Right renal pelvis (tissue), 4 donors: ENCODE measurements around the gene CDK10. TPM values are rescaled to one million over a fixed set of nuclear protein-coding genes. Genes with fewer than 3 reads are reported as not detected.
"Not testable (repeated sequence)": the region's sequence is repeated elsewhere in the genome, so short reads cannot be mapped to it uniquely, and the experiment has no call there.

Experiments
- DNase-seq, 4 donors: peaks; one replicate each; pipeline ENCODE4 v3.0.0-alpha.2; 2013; ENCODE audit warnings: low read depth in 4 of 4, low spot score in 3 of 4, missing footprints in 1 of 4
- polyA plus RNA-seq, 4 donors: library from polyadenylated mRNA; unstranded; fragments of 120-200 nt; gene quantifications; one replicate each; pipeline ENCODE4 v1.2.1, GENCODE V29; 2013; ENCODE audit not compliant: insufficient read length in 4 of 4

The CDK10 gene
- polyA plus RNA-seq, 4 donors: 91.2 to 110 (median 99.6) TPM

DNA sequence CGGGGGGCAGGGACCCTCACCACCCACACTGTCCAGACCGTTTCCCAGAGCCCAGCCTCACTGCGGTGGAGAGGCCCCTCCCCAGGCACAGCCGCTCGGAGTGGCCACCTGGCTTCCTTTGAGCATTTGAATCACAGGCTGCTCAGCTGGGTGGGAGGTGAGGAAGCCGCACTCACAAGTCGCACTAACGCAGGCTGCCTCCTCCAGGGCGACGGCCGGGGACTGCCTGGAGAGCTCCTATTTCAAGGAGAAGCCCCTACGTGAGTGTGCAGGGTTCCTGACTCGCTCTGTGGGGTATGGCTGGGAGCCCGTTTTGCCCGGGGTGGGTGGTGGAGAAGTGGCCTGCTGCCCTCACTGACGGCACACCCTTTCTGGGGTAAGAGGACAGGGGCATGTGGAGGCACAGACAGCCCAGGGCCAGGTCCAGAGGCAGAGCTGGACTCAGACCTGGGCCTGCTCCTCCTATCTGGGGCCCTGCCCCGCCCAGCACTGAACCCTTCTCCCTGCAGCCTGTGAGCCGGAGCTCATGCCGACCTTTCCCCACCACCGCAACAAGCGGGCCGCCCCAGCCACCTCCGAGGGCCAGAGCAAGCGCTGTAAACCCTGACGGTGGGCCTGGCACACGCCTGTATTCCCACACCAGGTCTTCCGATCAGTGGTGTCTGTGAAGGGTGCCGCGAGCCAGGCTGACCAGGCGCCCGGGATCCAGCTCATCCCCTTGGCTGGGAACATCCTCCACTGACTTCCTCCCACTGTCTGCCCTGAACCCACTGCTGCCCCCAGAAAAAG is 8.8 kb downstream of the CDK10 start:
- no peak for DNase-seq

DNA sequence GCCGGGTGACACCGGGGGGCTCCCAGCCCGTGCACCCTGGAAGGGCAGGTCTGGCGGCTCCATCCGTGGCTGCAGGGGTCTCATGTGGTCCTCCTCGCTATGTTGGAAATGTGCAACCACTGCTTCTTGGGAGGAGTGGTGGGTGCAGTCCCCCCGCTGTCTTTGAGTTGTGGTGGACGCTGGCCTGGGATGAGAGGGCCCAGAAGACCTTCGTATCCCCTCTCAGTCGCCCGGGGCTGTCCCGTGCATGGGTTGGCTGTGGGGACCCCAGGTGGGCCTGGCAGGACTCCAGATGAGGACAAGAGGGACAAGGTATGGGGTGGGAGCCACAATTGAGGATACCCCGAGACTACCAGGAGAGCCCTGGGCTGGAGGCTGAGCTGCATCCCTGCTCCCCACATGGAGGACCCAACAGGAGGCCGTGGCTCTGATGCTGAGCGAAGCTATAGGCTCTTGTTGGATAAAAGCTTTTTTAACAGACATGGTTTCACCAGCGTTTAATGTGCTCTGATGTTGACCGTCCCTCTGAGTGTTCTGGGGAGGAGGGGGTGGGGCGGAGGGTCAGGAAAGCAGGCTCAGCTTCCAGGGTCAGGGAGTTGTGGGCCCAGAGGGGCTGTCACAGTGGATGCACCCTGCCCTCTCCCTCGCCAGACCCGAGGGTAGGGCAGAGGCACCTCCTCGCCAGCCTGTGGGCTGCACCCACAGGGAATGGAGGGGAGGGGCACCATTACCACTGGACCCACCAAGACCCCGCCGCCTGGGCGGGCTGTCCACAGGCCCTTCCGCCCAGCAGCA is 9.6 kb downstream of the CDK10 start:
- DNase-seq: no peak

DNA sequence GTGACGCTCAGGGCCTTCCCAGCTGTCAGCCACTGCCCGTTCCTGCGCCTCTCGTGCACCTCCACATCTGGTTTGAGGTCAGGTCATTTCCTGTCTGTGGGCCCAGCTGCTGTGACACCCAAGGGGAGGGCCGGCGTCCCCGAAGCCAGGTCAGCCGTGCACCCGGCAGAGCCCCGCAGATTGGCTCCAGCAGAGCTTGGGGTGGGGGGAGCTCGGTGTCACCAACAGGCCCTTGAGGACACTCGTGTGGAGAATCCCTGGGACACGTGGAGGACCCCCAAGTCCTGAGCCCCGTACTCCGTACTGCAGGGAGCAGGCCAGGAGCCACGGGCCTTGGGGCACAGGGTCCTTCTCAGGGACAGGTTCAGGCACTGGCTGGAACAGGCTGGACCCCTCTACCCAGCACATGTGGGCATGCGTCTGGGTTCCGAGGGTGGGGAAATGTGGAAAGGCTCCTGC is 10.2 kb downstream of the CDK10 start:
- no peak for DNase-seq

DNA sequence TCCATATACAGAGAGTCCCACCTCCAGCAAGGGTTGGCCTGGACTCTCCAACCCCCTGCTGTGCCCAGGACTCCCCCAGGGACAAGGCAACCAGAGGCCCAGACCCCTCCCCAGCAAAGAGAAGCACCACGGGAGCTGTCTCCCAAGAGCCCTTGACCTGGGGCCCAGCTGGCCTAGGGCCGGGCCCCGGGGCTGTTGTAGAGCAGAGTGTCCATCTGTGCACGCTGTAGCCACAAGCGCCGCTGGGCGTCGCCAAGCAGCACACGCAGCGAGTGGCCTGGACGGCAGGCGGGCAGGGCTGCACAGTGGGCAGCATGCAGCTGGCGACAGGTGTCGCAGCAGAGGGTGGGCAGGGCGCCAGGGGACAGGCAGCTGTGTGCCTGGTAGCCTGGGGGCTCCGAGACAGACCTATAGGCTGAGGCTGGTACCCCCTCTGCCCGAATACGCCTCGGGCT is 10.7 kb downstream of the CDK10 start:
- no peak for DNase-seq

DNA sequence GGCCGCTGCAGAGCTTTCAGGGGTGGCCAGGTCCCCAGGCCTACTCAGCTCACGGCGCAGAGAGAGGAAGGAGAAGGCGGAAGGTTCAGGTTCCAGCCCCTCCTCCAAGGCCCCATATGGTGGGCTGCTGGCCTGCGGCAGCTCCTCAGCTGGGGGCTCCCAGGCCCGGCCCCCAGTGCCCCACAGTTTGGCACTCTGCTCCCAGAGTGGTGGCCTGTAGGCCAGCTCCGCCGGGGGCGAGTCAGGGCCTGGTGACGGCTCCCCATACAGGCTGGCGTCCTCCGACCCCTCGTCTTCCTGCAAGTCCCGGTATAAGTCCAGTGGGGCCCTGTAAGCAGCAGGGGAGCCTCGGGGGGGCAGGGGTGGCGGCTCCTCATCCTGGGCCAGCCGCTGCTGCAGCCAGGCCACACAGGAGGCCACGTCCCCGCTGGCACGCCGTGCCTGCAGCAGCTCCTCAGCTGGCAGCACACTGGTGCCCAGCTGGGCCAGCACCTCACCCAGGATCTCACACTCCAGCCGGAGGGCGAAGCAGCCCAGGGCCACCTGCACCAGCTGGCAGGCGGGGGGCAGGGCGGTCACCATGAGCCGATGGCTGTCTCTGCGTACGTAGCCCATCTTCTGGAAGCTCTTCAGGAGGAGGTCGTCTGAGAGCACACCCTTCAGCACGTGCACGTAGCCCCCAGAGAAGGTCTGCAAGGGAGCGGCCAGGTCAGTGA is 11.3 kb downstream of the CDK10 start:
- no peak for DNase-seq

DNA sequence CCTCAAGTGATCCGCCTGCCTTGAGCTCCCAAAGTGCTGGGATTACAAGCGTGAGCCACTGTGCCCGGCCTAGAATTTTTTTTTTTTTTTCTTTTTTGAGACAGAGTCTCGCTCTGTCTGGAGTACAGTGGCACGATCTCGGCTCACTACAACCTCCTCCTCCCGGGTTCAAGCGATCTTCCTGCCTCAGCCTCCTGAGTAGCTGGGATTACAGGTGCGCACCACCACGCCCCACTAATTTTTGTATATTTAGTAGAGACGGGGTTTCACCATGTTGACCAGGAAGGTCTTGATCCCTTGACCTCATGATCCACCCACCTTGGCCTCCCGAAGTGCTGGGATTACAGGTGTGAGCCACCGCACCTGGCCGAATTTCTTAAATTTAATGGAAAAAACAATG is 12.2 kb downstream of the CDK10 start:
- DNase-seq: not testable (repeated sequence)

DNA sequence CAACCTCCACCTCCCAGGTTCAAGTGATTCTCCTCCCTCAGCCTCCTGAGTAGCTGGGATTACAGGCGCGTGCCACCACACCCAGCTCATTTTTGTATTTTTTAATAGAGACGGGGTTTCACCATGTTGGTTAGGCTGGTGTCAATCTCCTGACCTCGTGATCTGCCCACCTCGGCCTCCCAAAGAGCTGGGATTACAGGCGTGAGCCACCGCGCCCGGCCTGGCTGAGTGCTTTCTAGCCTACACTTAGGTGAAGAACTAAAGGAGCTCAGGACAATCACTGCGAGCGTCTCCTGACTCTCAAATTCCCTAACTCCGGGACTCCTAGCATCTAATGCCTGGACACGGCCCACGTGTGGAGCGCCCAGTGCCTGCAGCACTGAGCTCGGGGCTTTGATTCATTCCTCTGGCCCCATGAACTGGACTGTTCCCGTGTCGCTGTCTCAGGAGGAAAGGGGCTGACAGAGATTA is 13.2 kb downstream of the CDK10 start:
- DNase-seq: not testable (repeated sequence)

DNA sequence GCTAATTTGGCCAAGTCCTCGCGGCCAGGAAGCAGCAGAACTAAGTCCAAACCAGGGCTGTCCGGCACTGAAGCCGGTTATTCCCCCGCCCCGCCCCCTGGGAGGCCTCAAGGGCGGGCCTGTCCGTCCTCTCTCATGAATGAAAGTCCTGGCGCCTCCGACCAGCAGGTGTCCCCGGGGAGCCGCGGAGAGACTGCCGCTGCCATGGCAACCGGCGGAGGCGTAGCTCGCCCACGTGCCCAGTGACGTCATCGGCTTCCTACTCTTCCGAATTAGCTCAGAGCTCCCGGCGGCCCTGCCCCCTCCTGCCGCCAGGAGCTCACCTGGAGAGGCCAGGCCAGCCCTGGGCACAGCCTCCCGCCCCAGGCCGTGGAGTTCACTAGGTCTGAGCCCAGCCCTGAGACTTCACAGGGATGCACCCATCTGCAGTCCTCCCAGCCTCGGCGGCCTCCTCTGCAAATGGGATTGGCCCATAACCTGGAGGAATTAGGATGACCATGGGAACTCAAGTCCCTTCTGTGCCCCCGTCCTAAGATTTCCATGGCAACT is 13.7 kb downstream of the CDK10 start:
- DNase-seq: peak; percentile 94 to 98 (median 96)

DNA sequence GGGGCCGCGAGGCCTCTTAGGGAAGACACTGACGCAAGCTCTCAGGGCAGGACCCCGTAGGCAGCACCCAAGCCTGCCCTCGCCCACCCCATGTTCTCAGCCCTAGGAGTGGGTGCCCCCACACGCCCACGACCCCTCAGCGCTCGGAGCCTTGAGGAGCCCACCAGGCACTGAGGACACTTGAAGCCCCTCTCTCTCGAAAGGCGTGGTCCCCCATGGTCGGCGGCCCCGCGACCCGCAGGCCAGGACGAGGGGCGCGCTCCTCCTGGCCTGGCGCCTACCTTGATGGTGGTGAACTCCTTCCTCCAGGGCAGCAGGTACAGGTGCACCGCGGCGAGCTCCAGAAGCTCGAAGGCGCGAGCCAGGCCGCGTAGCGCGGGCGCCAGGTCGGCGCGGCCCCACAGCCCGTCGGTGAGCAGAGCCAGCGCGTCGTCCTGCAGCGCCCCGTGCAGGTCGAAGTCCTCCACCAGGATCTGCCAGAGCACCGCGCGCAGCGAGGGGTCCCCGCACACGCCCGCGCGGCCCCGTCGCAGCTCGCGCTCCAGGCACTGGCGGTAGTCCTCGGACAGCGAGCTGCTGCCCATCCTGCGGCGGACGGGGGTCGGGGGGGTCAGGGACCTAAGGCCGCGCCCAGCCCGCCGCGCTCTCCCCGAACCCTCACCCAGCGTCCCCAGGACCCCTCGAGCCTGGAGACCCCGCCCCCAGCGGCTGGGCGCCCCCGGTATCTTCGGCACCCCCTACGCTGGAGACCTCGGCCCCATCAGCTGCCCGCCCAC is 14.3 kb downstream of the CDK10 start:
- DNase-seq: no peak

DNA sequence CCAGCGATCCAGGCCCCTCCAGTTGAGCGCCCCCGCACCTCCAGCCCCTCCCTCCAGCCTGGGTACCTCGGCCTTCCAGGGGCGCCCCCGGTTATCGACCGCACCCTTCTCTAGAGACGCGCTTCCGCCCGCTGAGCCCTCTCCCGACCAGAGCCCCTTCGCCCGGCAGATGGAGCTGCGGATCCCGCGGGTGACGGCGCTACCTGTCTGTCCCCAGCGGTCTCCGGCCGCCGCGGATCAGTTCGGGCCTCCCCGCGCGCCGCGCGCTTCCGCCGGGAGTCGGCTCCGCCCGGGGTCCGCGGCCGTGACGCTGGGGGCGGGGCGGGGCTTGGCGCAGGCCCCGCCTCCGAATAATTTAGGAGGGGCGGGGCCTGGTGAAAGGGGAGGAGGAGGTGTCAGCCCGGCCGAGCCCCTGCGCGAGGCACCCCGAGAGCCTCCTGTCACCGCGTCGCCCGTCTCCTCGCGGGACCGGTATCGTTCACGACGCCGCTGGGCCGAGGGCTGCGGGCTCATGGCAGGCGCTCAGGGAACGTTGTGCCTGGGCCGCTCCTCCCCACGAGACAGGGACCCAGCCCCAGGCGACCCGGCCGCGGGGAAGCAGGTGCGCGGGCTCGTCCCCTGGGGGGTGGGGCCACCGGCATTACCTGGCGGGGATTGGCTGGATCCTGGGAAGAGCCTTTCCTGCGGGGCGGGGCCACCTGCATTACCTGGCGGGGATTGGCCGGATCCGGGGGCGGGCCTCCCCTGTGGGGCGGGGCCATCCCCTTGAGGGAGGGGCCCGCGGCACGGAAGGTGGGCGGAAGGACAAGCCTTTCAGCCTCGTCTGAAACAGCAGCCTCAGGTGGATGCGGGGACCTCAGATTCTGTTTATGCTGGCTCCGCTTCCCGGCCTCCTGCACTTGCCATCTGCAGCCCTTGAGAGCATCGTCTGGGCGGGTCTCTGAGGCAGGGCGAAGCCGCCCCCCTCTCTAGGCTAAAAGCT is 15.2 kb downstream of the CDK10 start, which contains the start of gene SPATA2L:
SPATA2L (minus strand) TSS at position 281 of the 982 bp plus-strand sequence. CDS start 473 bp downstream, outside the sequence.
- peak; percentile 83 to 87 (median 84) for DNase-seq

DNA sequence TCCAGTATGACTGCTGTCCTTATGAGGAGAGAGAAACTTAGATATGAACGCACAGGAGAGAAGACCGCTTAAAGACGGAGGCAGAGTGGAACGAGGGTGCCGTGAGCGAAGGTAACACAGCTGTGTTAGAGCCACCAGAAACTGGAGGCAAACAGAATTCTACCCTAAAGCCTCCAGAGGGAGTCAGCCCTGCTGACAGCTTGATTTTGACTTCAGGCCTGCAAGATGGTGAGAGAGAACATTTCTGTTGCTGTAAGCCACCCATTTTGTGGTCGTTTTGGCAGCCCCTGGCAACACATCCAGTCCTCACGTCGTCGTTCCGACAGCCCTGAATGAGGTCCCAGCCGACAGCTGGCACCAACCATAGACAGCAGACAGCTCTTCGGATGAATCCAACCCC is 17.8 kb downstream of the CDK10 start:
- no peak for DNase-seq

DNA sequence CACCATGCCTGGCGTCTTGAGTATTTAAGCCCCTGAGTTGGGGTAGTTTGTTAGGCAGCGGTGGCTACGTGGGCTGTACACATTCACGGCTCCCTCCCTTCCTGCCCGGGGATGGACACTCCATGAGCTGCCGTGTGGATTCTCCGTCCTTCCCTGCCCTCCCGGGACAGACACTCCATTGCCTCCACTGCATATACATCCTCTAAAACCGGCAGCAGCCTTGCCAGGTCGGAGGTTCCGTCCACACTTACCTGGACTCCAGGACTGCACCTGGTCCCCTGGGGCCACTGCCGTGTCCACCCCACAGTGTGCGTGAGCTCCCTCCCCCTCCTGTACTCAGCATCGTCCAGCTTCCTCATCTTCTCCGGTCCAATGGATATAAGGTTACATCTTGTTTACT is 18.5 kb downstream of the CDK10 start:
- no peak for DNase-seq

DNA sequence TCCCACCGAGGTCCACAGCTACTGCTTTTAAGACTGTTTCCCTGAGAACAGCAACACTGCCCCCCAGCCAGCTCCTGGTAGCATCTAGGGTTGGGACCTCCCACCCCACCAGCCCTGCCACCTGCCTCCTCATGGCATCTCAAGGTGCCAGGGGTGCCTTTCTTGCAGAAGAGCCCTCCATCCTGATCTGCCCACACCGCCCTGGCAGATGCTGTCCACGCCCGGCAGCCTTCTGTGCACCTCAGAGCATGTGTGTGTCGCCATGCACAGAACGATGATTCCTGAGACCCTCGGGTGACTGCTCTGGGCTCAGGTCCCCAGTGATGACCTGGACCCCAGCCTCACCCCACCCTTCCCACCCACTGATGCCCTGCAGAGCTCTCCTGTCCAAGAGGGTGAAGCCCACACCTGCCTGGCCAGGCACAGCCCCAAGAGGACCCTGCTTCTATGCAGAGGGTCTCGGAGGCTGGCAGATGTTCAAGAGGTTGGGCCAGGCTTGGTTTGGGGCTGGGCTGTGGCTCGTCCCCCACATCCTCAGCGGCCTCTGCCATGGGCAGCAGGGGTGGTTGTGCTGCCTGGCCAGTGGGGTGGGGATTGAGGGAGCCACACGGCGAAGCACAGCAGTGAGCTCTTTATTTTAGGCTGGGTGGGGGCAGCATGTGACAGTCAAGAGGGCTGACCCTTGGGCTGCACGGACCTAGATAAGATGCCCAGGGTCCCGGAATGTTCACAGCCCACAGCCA is 20.2 kb downstream of the CDK10 start:
- DNase-seq: no peak

DNA sequence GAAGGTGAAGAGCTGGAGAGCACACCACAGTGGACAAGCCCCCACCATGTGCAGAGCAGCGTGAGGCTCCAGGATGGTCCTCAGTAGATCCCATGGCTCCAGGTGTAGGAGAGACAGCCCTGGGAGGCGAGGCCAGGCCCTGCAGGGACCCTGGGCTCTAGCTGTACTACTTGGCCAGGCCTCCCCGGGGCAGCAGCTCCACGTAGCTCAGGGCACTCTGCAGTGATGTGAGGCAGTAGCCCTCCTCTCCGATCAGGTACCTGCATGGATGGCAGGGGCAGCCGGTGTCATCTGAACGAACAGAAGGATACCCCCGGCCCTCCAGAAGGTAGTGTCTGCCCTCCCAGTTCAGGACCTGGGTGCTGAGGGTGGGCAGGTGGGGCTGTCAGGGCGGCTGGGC is 21.2 kb downstream of the CDK10 start:
- no peak for DNase-seq

DNA sequence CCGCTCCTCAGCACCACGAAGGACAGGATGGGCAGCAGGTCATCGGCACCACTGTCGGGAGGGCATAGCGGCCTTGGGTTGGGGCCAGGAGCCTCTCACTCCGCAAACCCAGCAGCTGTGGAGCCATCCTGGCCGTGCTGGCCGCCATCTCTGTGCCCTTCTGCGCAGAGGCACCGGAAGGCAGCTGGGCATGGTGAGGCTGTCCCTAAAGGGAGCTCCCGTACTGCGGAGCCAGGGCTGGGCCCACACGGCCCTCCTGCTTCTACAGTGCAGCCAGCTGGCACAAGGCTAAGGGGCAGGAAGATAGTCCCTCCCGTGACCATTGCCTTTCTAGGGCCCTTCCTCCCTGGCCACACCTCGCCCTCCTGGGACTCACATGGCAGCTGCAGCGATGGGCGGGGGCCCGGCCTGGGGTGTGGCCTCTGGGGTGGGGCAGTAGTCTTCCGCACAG is 22.0 kb downstream of the CDK10 start:
- DNase-seq: no peak

DNA sequence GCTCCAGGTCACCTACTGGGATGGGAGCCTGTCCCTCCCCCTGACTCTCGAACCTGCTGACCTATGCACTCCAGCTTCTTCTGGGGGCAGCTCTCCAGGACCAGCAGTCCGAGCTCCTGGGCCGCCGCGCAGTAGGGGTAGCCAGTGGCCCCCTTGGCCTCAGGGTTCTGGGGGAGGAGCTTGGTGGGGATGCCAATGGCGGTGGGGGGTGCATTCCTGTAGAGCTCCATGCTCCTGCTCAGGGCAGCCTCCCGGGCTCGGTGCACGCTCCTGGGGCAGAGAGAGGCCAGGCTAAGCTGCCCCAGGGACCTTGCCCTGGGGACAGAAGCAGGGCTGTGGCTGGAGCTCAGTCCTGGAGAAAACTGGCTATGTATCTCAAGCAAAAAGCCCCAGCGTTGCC is 22.7 kb downstream of the CDK10 start:
- no peak for DNase-seq

DNA sequence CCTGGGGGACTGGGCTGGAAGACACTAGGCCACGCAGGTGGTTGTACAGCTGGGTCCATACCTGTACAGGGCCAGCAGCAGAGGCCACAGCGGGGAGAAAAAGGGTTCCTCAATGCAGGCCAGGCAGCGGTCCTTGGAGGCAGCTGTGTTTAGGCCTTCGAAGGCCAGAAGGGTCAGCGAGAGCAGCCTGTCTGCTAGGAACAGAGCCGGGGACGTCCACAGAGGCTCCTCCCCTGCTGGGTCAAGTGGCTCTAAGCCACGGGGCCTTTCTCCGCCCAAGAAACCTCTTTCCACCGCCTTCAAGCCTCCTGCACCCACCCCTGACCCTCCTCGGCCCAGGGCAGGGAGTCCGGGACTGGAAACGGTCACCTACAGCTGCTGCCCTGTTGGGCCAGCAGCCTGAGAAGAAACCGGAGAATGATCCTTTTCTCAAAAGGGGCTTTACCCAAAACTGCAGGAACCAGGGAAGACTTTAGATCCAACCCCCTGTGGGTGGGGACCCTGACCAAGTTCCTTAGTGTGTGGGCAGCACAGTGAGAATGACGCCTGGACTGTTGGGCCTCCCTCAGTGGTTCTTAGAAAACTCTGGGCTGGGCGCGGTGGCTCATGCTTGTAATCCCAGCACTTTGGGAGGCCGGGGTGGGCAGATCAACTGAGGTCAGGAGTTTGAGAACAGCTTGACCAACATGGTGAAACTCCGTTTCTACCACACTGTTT is 23.4 kb downstream of the CDK10 start:
- DNase-seq: no peak
